ENCODE measurements around the gene KLF1. TPM values are rescaled to one million over a fixed set of nuclear protein-coding genes. Genes with fewer than 3 reads are reported as not detected.
"Not testable (repeated sequence)": the region's sequence is repeated elsewhere in the genome, so short reads cannot be mapped to it uniquely, and the experiment has no call there.

The KLF1 gene
- under 1 TPM in 2 of 3 donors, not detected in 1; 0.04 to 0.07 TPM for polyA plus RNA-seq

GRCh38 chr19:12886969-12887747 is at the start of gene KLF1:
Gene KLF1 (minus strand): TSS chr19:12887201. CDS start chr19:12887140, 61 bp downstream.
- no peak within 1 kb of the TSS for H3K27ac ChIP-seq (ENCODE audit: low read depth, low read length)
- 70 to 73% (median 73%) methylated on average over 17 of the region's 17 CpGs for WGBS, 3 donors

- WGBS, 3 donors = 49 to 79% (median 51%) methylated on average over 7 of the region's 7 CpGs
- H3K27ac ChIP-seq (ENCODE audit: low read depth, low read length) = no peak overlapping the region
Observed at GRCh38 chr19:12936582-12936981, 49.6 kb upstream of the KLF1 start.

DNA sequence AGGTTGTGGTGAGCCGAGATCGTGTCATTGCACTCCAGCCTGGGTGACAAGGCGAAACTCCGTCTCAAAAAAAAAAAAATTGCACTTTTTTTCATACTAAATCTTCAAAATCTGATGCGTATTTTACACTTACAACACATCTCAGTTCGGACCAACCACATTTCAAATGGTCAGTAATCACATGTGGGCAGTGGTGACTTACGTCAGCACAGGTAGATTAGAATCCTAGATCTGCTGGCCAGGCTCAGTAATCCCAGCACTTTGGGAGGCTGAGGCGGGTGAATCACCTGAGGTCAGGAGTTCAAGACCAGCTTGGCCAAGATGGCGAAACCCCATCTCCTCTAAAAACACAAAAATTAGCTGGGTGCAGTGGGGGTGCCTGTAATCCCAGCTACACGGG is 48.1 kb upstream of the KLF1 start:
- 83 to 91% (median 87%) methylated on average over 10 of the region's 10 CpGs for WGBS, 3 donors
- no peak overlapping the region for H3K27ac ChIP-seq (ENCODE audit: low read depth, low read length)

GRCh38 chr19:12933287-12934072 is 46.5 kb upstream of the KLF1 start, which contains the start of gene FARSA:
Gene FARSA (minus strand): TSS chr19:12933711. CDS start chr19:12933696, 15 bp downstream.
- no peak within 1 kb of the TSS for H3K27ac ChIP-seq (ENCODE audit: low read depth, low read length)
- 0 to 1% (median 1%) methylated on average over 46 to 51 of the region's 51 CpGs for WGBS, 3 donors

DNA sequence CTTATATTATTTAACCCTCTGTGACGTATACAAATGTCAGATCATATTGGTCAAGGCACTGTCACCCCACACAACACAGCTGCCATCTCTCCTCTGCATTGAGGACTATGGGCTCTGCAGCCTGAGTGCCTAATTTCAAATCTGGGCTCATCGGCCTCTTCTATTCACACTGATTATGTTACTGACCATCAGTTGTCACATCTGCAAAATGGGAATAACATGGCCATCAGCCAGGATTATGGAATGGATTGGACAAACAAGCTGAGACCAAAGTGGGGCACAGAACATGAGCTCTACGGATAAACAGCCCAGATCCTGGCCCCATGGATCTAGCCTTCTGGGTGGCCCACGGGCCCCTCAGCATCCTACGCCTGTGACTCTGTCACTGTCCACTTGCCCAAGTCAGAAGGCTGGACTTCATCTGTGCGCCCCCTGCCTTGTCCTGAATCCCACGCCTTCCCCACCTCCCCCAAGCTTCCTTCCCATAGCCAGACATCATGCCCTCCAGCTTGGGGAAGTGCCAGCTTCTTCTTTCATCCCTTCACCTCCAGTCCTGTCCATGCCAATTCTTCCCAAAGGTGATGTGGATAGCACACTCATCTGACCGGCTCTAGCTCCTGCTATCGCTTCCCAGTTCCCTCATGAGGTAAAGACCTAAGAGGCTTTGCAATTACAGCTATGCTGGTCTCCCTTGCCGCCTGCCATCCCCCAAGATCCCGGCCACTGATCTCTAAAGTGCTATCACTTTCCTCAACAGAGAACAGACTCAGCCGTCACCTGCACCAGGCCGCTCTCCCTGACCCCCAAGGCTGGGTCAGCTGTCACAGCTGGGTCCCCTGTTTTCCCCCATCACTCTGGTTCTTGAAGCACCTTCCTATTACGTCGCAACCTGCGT is 45.6 kb upstream of the KLF1 start:
- 24 to 28% (median 25%) methylated on average over 16 of the region's 16 CpGs for WGBS, 3 donors

DNA sequence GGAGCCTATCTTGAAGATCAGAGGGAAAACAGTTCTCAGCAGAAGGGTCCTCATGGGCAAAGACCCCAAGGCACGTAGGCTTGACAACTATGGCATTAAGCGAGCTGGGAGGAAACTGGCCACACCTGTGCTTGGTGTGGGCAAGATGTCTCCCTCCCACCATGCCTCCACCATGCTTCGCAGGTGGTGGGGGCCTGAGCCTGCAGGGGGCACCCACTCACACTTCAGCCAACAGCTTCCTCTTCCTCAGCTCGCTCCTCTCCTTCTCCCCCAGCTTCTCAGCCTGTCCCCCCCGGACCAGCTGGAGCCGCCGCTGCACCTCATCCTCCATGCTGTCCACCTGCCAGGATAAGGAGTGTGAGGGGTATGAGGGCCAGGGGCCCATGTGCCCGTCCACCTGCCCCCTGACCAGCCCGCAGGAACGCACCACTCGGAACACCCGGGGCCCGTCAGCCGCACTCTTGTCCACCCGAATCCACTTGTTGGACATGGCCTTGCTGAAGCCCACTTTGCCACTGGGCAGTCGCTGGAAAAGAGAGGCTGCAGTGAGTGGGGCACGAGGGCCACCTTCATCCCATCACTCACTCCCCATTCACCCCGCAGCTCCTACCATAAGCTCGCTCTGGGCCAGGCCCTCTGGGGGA is 43.1 kb upstream of the KLF1 start:
- H3K27ac ChIP-seq (ENCODE audit: low read depth, low read length) = no peak overlapping the region
- WGBS, 3 donors = 87 to 91% (median 88%) methylated on average over 18 to 19 of the region's 19 CpGs

More for the DNA sequence above, 45.6 kb upstream of the KLF1 start:
- no peak overlapping the region for H3K27ac ChIP-seq (ENCODE audit: low read depth, low read length)

DNA sequence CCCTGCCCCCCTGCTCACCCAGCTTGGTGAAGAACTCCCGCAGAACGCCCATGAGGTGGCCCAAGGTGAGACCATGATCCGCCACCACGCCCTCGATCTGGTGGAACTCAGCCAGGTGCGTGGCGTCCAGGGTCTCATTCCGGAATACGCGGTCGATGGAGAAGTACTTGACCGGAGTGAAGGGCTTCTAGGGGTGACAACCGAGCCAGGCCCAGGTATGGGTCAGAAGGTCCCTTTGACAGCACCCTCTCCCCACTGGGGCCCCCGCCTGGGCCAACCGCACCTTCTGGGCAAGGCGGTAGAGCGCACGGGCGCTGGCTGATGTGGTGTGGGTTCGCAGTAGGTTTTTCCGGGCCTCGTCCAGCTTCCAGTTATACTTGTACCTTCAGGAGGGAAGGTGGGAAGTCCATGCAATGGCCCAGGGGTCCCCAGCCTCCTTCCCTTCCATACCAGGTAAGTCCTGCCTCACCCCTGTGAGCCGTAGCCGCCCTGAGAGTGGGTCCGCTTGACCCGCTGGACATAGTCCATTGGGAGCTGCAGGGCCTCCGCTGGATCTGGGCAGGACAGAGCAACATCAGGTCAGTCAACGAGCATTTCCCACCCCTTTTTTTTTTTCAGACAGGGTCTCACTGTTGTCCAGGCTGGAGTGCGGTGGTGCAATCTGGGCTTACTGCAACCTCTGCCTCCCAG is 37.8 kb upstream of the KLF1 start:
- H3K27ac ChIP-seq (ENCODE audit: low read depth, low read length) = no peak overlapping the region
- 95 to 98% (median 96%) methylated on average over 29 of the region's 29 CpGs for WGBS, 3 donors

- WGBS, 3 donors = 91 to 99% (median 94%) methylated on average over 4 of the region's 4 CpGs
- H3K27ac ChIP-seq (ENCODE audit: low read depth, low read length) = no peak overlapping the region
Observed at GRCh38 chr19:12922959-12923358, 36.0 kb upstream of the KLF1 start.

DNA sequence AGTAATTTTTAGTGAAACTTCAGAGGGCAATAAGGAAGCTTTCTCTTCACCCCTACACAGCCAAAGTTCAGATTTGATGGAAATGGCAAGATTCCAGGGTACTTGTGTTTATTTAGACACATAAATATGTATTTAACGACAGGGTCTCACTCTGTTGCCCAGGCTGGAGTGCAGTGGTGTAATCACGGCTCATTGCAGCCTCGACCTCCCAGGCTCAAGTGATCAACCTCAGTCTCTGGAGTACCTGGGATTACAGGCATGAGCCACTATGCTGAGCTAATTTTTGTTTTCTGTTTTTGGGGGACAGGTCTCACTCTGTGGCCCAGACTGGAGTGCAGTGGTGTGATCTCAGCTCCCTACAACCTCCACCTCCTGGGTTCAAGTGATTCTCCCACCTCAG is 34.0 kb upstream of the KLF1 start:
- no peak overlapping the region for H3K27ac ChIP-seq (ENCODE audit: low read depth, low read length)
- WGBS, 3 donors = 54 to 65% (median 62%) methylated on average over 3 of the region's 3 CpGs

GRCh38 chr19:12918253-12918652 is 31.3 kb upstream of the KLF1 start:
- WGBS, 3 donors = 92 to 95% (median 95%) methylated on average over 14 of the region's 14 CpGs
- no peak overlapping the region for H3K27ac ChIP-seq (ENCODE audit: low read depth, low read length)

DNA sequence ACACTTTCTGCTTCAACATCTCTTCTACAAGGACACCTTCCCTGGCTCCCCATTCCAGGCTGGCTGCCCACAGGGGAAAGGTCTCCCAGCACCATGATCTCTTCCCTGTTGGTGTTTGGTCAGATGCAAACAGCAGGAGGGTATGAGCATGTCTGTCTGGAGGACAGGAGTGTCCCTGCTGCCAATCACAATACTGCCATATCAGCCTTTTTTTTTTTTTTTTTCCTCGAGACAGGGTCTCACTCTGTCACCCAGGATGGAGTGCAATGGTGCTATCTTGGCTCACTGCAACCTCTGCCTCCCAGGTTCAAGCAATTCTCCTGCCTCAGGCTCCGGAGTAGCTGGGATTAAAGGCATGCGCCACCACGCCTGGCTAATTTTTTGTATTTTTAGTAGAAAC is 28.9 kb upstream of the KLF1 start:
- 89 to 97% (median 89%) methylated on average over 4 of the region's 4 CpGs for WGBS, 3 donors
- H3K27ac ChIP-seq (ENCODE audit: low read depth, low read length) = not testable (repeated sequence)

- WGBS, 3 donors = 34 to 70% (median 38%) methylated on average over 12 of the region's 12 CpGs
Observed at GRCh38 chr19:12913851-12914690, 27.1 kb upstream of the KLF1 start.

GRCh38 chr19:12913011-12913561 is 26.1 kb upstream of the KLF1 start:
- WGBS, 3 donors = 3 to 9% (median 6%) methylated on average over 22 of the region's 22 CpGs
- H3K27ac ChIP-seq (ENCODE audit: low read depth, low read length) = peak overlapping the region; percentile 42

More at GRCh38 chr19:12913851-12914690, 27.1 kb upstream of the KLF1 start:
- H3K27ac ChIP-seq (ENCODE audit: low read depth, low read length) = no peak overlapping the region

DNA sequence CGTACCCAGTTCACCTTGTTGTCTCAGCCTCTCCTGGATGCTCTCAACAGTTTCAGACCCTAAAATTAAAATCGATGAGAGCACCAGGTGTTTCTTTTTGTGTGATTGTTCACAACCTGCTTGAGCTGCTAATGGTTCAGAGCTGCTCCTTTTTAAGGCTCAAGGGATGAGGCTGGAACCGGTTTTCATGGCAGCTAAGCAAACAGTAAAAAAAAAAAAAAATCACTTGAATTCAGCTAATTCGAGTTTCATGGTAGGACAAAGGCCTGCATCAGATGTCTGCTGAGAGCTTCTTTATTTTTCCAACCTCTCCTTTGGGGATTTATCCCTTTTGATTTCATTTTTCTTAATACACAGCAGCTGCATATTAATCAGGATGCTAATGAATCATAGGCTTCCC is 25.6 kb upstream of the KLF1 start:
- H3K27ac ChIP-seq (ENCODE audit: low read depth, low read length) = no peak overlapping the region
- WGBS, 3 donors = 36 to 51% (median 50%) methylated on average over 4 of the region's 4 CpGs

GRCh38 chr19:12907166-12907565 is 20.2 kb upstream of the KLF1 start:
- no peak overlapping the region for H3K27ac ChIP-seq (ENCODE audit: low read depth, low read length)
- 77 to 89% (median 88%) methylated on average over 9 of the region's 9 CpGs for WGBS, 3 donors

GRCh38 chr19:12899891-12900518 is 13.0 kb upstream of the KLF1 start:
- 88 to 93% (median 93%) methylated on average over 10 of the region's 10 CpGs for WGBS, 3 donors
- no peak overlapping the region for H3K27ac ChIP-seq (ENCODE audit: low read depth, low read length)

All from adipose tissue (tissue), 3 donors.